ACHN (cell line): Measurements from ENCODE around the gene DTX2.
"Not testable (repeated sequence)": the region's sequence is repeated elsewhere in the genome, so short reads cannot be mapped to it uniquely, and the experiment has no call there.

Experiments used
- DNase-seq: peaks from one replicate; pipeline ENCODE4 v3.0.0-alpha.2; 2015
- in situ Hi-C: cut with HindIII; loops from 2 replicates; pipeline ENCODE4 v1.10.0; 2017; ENCODE audit warnings: low sequenced_read_pairs, low pct_ligation_motif_present, low pct_unique_long_range_greater_than_20kb

DTX2 gene

DNA sequence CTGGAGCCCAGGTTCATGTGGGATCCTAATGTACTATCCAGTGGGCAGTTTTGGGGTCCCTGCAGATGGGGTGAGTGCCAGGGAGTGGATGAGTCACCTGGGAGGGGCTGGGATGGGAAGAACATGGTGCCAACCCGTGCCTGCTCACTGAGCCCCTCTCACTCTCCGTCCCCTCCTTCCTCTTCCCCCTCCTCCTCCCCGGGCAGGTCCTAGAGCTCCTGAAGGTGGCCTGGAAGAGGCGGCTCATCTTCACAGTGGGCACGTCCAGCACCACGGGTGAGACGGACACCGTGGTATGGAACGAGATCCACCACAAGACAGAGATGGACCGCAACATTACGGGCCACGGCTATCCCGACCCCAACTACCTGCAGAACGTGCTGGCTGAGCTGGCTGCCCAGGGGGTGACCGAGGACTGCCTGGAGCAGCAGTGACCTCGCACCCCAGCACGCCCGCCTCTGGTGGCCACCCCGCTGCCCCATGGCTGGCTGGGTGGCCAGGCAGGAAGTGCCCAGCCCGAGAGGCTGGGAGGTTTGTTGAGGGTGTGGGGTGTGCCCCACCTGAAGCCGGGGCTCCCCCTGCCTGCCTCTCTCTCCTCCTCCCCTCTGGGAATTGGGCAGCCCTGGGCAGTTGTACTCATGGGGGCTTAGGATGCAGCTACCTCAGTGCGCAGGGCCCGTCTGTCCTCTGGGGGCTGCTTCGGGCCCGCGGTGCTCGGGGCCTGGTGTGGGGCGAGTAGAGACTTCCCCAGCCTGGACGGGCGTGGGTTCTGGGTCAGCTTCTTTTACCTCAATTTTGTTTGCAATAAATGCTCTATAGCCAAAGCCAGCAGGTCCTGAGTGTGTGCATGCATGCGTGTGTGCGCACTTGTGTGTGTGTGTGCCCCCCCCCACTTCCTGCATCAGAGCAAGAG lies 43.9 kb downstream of the DTX2 start:
- in situ Hi-C loops: no loop called here

DNA sequence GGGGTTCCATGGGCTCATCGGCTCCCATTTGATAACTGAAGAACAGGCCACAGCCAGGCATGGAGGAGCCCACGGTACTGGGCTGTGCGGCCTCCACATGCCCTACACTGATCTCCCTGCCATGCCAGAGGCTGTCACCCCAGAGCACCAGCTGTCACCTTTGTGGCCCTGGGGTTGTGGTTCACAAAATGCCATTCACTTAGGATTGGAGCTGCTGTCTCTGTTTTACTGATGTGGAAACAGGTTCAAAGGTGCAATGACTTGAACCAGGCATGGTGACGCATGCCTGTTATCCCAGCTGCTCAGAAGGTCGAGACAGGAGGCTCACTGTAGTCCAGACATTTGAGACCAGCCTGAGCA lies 44.6 kb downstream of the DTX2 start:
- peak; percentile 2 for DNase-seq
- in situ Hi-C loops: no loop called here

More for the DNA sequence above, 43.9 kb downstream of the DTX2 start:
- peak; percentile 1 for DNase-seq

DNA sequence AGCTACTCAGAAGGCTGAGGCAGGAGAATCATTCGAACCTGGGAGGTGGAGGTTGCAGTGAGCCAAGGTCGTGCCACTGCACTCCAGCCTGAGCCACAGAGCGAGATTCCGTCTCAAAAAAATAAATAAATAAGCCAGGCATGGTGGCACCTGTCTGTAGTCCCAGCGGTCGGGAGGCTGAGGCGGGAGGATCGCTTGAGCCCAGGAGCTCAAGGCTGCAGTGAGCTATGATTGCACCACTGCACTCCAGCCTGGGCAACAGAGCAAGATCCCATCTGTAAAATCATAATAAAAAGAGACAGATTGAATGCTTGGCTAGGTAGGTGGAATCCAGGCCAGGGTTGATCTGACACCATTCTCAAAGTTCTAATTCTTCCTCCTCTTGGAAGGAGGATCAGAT lies 45.1 kb downstream of the DTX2 start:
- in situ Hi-C loops: not testable (repeated sequence)
- peak; percentile 8 for DNase-seq

DNA sequence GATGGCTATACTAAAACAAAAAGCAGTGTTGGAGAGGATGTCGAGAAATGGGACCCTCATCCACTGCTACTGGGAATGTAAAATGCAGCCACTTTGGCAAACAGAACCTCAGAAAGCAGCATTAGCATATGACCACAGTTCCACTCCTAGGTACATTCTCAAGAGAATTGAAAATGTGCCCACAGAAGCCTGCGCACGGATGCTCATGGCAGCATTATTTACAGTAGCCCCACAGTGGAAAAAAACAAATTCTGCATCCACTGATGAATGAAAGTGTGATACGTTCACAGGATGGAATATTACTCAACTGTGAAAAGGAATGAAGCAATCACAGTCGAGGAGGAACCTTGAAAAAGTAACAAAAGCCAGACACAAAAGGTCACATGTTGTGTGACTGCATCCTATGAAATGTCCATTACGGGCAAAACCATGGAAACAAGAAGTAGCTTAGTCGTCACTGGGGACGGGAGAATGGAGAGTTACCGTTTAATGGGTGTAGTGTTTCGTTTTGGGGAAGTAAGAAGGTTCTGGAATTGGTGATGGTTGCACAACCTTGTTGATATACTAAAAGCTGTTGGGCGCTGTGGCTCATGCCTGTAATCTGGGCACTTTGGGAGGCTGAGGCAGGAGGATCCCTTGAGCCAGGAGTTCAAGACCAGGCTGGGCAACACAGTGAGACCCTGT lies 46.4 kb downstream of the DTX2 start:
- peak; percentile 13 for DNase-seq
- in situ Hi-C loops: no loop called here

DNA sequence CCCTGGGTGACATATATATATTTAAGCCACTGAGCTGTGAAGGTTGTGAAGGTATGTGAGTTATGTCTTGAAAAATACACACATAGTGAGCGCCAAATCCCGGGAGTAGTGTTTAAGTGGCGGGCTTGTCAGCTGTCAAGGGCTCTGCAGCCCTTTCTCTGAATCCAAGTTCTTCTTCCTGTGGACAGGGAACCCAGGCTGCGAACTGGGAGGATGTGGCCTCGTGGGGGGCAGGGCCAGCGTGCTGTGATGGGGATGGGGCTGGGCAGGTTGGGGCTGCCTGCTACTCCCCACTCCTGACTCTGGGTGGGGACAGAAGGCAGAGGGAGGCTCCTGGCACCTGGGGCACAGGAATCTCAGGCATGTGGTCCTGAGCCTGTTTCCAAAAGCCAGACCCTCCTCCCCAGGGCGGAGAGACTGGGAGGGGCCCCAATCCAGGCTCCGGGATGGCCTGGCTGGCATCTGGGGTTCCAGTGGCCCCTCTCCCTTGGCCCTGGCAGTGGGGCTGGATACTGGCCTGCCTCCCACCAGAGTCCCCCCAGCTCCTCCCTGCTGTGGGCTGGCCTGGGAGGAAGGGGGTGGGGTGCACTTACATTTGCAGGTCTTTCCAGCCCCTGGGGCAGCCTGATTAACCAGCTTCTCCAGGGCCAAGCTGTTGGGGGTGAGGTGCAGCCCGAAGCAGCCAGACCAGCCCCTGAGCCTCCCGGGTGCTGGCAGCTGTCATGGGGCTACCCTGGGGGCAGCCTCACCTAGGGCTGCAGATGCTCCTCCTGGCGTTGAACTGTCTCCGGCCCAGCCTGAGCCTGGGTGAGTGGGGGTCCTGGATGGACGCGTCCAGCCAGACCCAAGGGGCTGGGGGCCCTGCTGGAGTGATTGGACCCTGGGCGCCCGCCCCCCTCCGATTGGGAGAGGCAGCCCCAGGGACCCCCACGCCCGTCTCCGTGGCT lies 48.7 kb downstream of the DTX2 start, which contains the start of gene UPK3B:
Gene UPK3B (plus strand): TSS at position 622 of the 947 bp plus-strand sequence. CDS start 101 bp downstream, at position 723.
- in situ Hi-C loops: no loop called here
- peak; percentile 54 for DNase-seq

DNA sequence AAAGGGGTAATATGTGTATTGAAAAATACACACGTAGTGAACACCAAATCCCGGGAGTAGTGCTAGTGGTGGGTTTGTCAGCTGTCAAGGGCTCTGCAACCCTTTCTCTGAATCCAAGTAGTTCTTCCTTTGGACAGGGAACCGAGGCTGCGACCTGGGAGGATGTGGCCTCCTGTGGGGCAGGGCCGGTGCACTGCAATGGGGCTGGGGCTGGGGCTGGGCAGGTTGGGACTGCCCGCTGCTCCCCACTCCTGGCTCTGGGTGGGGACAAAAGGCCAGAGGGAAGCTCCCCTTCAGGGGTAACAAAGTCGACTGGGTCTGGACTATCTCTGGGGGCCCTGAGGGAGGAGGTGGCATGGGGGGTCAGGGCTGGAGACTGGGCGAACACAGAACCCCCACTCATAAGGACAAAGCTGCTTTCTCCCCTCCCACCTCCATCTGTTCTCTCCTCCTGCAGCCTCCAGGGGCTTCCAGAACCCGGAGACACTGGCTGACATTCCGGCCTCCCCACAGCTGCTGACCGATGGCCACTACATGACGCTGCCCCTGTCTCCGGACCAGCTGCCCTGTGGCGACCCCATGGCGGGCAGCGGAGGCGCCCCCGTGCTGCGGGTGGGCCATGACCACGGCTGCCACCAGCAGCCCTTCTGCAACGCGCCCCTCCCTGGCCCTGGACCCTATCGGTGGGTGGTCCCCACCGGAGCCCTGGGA lies 49.8 kb downstream of the DTX2 start:
- in situ Hi-C loops, DNase-seq: not testable (repeated sequence)

DNA sequence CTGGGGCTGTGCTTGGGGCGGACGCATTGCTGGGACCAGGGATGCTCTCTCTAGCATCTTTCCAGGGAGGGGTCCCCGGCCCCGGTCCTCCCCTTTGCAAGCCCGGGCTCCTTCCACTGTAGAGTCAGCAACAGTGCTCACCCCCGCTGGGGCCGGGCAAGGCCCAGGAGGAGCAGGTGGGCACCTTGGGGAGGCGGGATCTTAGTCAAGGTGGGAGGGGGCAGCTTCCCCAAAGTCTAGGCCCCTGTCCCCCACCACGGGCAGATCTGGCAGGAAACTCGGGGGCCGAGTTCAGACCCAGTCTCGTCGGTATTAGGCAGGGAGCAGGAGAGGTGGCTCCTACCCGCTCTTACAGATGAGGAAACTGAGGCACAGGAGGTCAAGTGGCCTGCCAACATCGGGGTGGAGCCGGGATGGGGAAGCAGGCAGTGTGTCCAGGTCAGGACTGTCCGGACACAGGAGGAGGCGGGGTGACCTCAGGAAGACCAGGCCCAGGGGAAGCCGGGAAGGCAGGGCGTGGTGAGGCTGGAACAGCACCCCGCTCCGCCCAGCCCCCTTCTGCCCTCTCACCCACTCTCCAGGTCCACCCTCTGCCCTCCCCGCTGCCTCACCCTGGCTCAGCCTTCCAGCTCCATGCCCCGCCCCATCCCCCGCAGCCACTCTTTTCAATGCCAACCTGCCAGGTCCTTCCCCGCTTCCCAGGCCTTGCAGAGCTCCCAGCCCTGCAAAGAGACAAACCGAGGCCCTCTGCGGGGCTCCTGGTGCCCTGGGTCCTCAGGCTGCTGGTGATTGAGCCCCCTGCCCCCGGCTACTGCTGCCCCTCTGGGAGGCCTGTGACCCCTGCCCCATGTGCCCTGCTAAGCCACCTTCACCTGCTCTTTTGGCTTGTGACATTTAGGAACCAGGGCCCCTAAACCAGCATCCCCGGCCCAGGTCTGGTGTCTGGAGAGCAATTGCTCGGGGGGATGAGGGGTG lies 50.7 kb downstream of the DTX2 start:
- in situ Hi-C loops: not testable (repeated sequence)
- peak; percentile 0 for DNase-seq

DNA sequence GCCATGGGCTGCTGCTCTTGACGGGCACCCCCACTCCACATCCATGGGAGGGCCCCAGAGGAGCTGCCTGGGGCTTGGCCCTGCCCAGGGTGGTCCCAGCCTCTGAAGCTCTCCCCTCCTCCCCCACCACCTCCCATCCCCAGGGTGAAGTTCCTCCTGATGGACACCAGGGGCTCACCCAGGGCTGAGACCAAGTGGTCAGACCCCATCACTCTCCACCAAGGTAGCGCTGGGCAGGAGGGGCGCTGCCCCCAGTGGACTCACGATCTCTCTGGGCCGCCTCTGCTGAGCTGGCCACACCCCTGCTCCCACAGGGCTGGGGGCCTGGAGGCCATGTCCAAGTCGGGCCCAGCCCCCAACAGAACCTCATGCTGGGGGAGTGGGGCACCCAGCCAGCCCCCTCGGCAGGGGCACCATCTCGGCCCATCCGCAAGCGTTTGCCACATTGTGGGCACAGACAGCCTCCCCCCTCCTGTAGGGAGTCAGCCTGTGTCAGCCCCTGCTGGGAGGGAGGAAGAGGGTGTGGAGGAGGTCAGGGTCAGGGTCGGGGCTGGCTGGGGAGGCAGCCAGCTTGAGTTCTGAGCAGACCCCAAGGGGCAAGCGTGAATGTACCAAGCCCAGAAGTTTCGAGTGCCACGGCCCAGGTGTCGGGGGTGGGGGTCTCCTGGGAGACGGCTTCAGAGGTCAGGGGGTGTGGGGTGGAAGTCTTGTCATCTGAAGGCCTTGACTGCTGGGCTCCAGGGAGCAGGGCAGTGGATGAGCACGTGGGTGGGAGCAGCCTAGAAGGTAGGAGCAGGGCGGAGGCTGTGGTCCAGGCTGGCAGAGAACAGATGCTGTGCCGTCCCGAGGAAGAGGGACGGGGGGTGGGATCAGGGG lies 51.7 kb downstream of the DTX2 start:
- in situ Hi-C loops: no loop called here
- DNase-seq: peak; percentile 59

DNA sequence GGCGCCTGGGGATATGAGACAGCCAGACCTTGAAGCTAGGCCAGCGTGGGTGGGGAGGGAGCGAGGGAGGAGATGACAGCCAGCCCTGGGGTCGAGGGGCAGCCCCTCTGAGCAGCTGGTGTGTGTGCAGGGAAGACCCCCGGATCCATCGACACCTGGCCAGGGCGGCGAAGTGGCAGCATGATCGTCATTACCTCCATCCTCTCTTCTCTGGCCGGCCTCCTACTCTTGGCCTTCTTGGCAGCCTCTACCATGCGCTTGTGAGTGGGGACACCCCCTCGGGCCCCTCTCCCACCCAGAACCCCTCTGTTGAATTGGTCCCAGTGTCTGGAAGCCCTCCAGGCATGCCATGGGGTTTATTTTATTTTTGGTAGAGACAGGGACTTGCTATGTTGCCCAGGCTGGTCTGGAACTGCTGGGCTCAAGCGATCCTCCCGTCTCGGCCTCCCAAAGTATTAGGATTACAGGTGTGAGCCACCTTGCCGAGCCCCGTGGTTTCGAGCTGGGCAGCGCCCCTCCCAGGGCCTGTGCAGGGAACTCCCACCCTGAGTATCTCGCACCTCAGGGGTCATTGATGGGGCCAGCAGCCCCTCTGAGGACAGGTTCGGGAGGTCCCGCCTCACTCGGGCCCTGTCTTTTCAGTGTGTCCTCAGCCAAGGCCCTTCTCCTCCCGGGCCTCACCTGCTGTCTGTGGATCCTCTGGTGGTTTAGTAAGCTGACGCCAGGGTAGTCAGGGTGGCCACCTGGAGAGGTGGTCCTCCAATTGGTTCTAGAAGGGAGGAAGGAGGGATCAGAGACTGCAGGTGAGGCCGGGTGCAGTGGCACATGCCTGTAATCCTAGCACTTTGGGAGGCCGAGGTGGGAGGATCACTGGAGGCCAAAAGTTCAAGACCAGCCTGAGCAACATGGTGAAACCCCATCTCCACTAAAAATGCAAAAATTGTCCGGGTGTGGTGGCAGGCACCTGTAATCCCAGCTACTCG lies 52.6 kb downstream of the DTX2 start:
- in situ Hi-C loops: no loop called here
- DNase-seq: peak; percentile 0

DNA sequence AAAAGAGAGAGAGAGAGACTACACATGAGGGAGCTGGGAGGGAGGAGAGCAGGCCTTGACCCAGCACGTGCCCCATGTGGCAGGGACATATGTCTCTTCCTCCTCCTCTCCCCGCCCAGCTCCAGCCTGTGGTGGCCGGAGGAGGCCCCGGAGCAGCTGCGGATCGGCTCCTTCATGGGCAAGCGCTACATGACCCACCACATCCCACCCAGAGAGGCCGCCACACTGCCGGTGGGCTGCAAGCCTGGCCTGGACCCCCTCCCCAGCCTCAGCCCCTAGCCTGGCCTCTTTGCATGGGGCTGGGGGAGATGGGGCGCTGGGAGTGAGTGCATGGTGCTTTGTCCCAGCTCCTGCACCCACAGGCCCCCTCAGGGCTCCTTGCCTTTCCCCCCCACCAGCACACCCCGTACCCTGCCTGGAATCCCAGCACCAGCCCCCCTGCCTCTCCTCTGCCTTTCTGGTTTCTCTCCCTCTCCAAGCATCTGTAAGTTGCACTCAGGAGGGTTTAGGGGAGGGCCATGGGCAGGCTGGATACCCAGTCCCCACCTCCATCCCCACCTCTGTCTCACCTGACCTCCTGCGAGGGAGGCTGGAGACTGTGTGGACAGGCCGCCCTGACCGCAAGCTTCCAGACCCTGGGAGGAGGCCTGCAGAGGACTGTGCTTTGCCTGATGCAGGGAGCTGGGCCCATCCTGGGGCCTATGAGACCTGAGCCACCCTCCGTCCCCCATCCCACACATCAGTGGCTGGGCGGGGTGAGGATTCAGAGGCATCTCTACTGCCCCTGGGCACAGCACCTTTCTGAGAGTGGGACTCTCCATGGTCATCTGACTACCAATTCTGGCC lies 53.6 kb downstream of the DTX2 start:
- DNase-seq: no peak
- in situ Hi-C loops: no loop called here

DNA sequence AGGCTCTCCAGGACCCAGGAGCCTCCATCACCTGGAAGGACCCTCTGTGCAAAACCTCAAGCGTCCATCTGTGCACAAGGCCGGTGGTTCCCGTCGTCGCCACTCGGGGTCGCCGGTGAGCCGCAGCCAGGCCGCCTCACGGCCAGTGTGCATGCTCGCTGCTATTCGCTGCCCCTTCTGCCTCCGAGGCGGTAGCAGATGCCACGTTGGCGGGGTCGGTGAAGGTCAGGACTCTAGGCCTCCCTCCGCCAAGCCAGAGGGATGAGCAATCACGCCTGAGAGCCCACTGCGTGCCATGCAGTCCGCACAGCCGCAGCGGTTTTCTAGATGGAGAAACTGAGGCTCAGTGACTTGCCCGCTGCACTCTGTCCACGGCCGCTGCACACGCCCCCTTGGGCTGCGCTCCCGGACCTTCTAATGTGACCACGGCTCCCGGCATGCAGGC lies 54.5 kb downstream of the DTX2 start:
- no peak for DNase-seq
- in situ Hi-C loops: no loop called here

DNA sequence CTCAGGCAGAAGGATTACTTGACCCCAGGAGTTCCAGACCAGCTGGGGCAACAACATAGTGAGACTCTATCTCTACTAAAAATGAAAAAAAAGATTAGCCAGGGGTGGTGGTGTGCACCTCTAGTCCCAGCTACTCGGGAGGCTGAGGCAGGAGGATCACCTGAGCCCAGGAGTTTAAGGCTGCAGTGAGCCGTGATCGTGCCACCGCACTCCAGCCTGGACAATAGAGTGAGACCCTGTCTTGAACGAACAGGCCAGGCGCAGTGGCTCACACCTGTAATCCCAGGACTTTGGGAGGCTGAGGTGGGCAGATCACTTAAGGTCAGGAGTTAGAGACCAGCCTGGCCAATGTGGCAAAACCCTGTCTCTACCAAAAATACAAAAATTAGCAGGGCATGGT lies 55.4 kb downstream of the DTX2 start:
- in situ Hi-C loops, DNase-seq: not testable (repeated sequence)

DNA sequence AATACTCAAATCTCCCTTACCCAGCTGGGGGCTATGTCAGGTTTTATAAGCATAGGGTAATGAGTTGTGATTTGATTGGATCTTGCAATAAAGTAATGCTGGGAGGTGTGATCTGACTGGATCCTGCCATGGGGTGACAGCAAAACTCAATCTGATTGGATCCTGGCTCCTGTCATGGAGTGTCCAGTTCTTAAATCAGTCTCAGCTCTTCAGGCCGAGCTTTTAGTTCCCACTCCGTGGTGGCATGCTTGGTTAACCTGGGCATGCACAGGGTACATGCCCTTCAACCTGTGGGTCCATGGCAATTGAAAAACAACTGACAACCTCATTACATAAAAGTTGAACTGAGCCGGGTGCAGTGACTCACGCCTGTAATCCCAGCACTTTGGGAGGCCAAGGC lies 64.7 kb downstream of the DTX2 start:
- in situ Hi-C loops, DNase-seq: not testable (repeated sequence)

DNA sequence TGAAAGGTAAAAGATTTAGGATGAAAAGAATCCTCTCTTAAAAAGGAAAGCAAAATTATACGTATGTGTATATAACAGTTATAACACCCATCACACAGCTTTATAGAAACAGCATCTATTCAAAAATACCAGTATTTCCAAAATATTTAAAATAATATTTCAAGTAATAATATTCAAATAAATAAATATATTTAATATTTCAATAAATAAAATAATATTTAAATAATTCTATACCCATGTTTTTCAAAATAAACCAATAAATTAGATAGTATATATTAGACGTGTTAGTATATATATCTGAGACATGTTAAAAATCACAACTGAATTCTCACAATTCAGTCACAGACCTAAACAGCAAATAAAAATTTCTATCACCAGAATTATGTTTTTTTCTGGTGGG lies 70.1 kb downstream of the DTX2 start:
- DNase-seq, in situ Hi-C loops: not testable (repeated sequence)
